SK-N-SH treated with all-trans-retinoic acid at 6 μM for 48 hours (cell line): ENCODE data around the gene GPC5.

Source experiments
- ATAC-seq: fragments of 200-7000 bp; cut with Tn5 transposase; 3 replicates; pipeline ENCODE4 v1.9.1; 2020; ENCODE audit warnings: mild to moderate bottlenecking, moderate library complexity
- ARNTL ChIP-seq: fragments of 450-650 bp; formaldehyde crosslinking; IDR thresholded peaks from 2 replicates; pipeline ENCODE4 v1.5.0; 2020; ENCODE audit warnings: low read depth, mild to moderate bottlenecking, moderate library complexity, borderline replicate concordance
- BACH2 ChIP-seq: fragments of 250-450 bp; sonication (Bioruptor Pico); IDR thresholded peaks from 2 replicates; pipeline ENCODE4 v1.9.0; 2021; ENCODE audit warnings: mild to moderate bottlenecking, borderline replicate concordance
- CREB5 ChIP-seq: fragments of 250-450 bp; sonication (Bioruptor Pico); IDR thresholded peaks from 2 replicates; pipeline ENCODE4 v1.5.1; 2020; ENCODE audit warnings: low read depth, mild to moderate bottlenecking, moderate library complexity
- CSDC2 ChIP-seq: fragments of 250-450 bp; sonication (Bioruptor Pico); IDR thresholded peaks from 2 replicates; pipeline ENCODE4 v1.5.0; 2020; ENCODE audit warnings: mild to moderate bottlenecking, moderate library complexity
- CSRNP3 ChIP-seq: fragments of 250-450 bp; sonication (Bioruptor Pico); IDR thresholded peaks from 2 replicates; pipeline ENCODE4 v1.5.1; 2021; ENCODE audit warnings: mild to moderate bottlenecking, moderate library complexity
- ESRRG ChIP-seq: fragments of 250-450 bp; sonication (Bioruptor Pico); IDR thresholded peaks from 2 replicates; pipeline ENCODE4 v1.6.1; 2021; ENCODE audit warnings: mild to moderate bottlenecking
- GLIS3 ChIP-seq: fragments of 250-450 bp; sonication (Bioruptor Pico); IDR thresholded peaks from 2 replicates; pipeline ENCODE4 v1.5.0; 2020; ENCODE audit warnings: mild to moderate bottlenecking, moderate library complexity
- ISL1 ChIP-seq: fragments of 250-450 bp; sonication (Bioruptor Pico); IDR thresholded peaks from 2 replicates; pipeline ENCODE4 v2.1.2; 2022; ENCODE audit warnings: mild to moderate bottlenecking, moderate library complexity
- OSR1 ChIP-seq: fragments of 250-450 bp; sonication (Bioruptor Pico); IDR thresholded peaks from 2 replicates; pipeline ENCODE4 v1.8.0; 2022; ENCODE audit warnings: moderate library complexity, mild to moderate bottlenecking, inconsistent platforms
- PATZ1 ChIP-seq: fragments of 250-450 bp; sonication (Bioruptor Pico); IDR thresholded peaks from 2 replicates; pipeline ENCODE4 v1.8.0; 2020; ENCODE audit warnings: mild to moderate bottlenecking, moderate library complexity, borderline replicate concordance
- POU6F1 ChIP-seq: fragments of 250-450 bp; sonication (Bioruptor Pico); IDR thresholded peaks from 2 replicates; pipeline ENCODE4 v1.8.0; 2021; ENCODE audit warnings: low read depth, mild to moderate bottlenecking, moderate library complexity, borderline replicate concordance
- PPARA ChIP-seq: fragments of 250-450 bp; sonication (Bioruptor Pico); IDR thresholded peaks from 2 replicates; pipeline ENCODE4 v1.5.0; 2020; ENCODE audit warnings: mild to moderate bottlenecking, borderline replicate concordance
- RARB ChIP-seq: fragments of 250-450 bp; sonication (Bioruptor Pico); IDR thresholded peaks from 2 replicates; pipeline ENCODE4 v1.8.0; 2021; ENCODE audit warnings: mild to moderate bottlenecking, moderate library complexity
- SNAI2 ChIP-seq: fragments of 250-450 bp; sonication (Bioruptor Pico); IDR thresholded peaks from 2 replicates; pipeline ENCODE4 v1.5.0; 2020; ENCODE audit warnings: mild to moderate bottlenecking, moderate library complexity
- TCF4 ChIP-seq: fragments of 250-450 bp; sonication (Bioruptor Pico); IDR thresholded peaks from 2 replicates; pipeline ENCODE4 v1.8.0; 2021; ENCODE audit warnings: mild to moderate bottlenecking, moderate library complexity, borderline replicate concordance
- TOX ChIP-seq: fragments of 250-450 bp; sonication (Bioruptor Pico); IDR thresholded peaks from 2 replicates; pipeline ENCODE4 v1.8.0; 2021; ENCODE audit warnings: mild to moderate bottlenecking, moderate library complexity, borderline replicate concordance
- TSHZ2 ChIP-seq: fragments of 250-450 bp; sonication (Bioruptor Pico); IDR thresholded peaks from 2 replicates; pipeline ENCODE4 v1.5.0; 2020; ENCODE audit warnings: mild to moderate bottlenecking, moderate library complexity
- ZC3H10 ChIP-seq: fragments of 250-450 bp; sonication (Bioruptor Pico); IDR thresholded peaks from 2 replicates; pipeline ENCODE4 v1.5.1; 2021; ENCODE audit warnings: mild to moderate bottlenecking, moderate library complexity
- ZFP3 ChIP-seq: fragments of 250-450 bp; sonication (Bioruptor Pico); IDR thresholded peaks from 2 replicates; pipeline ENCODE4 v1.5.0; 2020; ENCODE audit warnings: mild to moderate bottlenecking, moderate library complexity
- ZFP30 ChIP-seq: fragments of 450-650 bp; formaldehyde crosslinking; IDR thresholded peaks from 2 replicates; pipeline ENCODE4 v1.5.0; 2022; ENCODE audit warnings: mild to moderate bottlenecking, moderate library complexity
- ZNF565 ChIP-seq: fragments of 450-650 bp; formaldehyde crosslinking; conservative IDR thresholded peaks from 2 replicates; pipeline ENCODE4 v1.5.0; 2020; ENCODE audit warnings: low read depth, mild to moderate bottlenecking, moderate library complexity
- ZNF70 ChIP-seq: fragments of 450-650 bp; formaldehyde crosslinking; IDR thresholded peaks from 2 replicates; pipeline ENCODE4 v1.5.0; 2020; ENCODE audit warnings: mild to moderate bottlenecking, moderate library complexity
- ZNF8 ChIP-seq: fragments of 450-650 bp; formaldehyde crosslinking; IDR thresholded peaks from 2 replicates; pipeline ENCODE4 v1.5.0; 2020; ENCODE audit warnings: mild to moderate bottlenecking, moderate library complexity

The GPC5 gene

GRCh38 chr13:92444244-92444643 lies 1045.8 kb downstream of the GPC5 start:
- no peak for TF ChIP-seq ZFP3 (CRISPR knock-in tag)
- TF ChIP-seq POU6F1: no peak
- TF ChIP-seq ESRRG: no peak
- no peak for TF ChIP-seq TCF4 (CRISPR knock-in tag)
- TF ChIP-seq ZNF70 (CRISPR knock-in tag): no peak
- TF ChIP-seq ISL1 (CRISPR knock-in tag): no peak
- no peak for TF ChIP-seq ZFP30
- TF ChIP-seq ZNF8 (CRISPR knock-in tag): no peak
- no peak for TF ChIP-seq ZC3H10
- TF ChIP-seq TSHZ2 (CRISPR knock-in tag): no peak
- no peak for TF ChIP-seq ZNF565
- TF ChIP-seq GLIS3 (CRISPR knock-in tag): no peak
- no peak for TF ChIP-seq CREB5
- TF ChIP-seq CSDC2 (CRISPR knock-in tag): no peak
- no peak for TF ChIP-seq TOX
- no peak for TF ChIP-seq CSRNP3 (CRISPR knock-in tag)
- no peak for TF ChIP-seq PPARA (CRISPR knock-in tag)
- TF ChIP-seq, all 23 proteins: peak for 0
- no peak for ATAC-seq

- no peak for ATAC-seq
- TF ChIP-seq ZFP3 (CRISPR knock-in tag): no peak
- TF ChIP-seq BACH2 (CRISPR knock-in tag): no peak
- TF ChIP-seq RARB (CRISPR knock-in tag): no peak
- TF ChIP-seq PPARA (CRISPR knock-in tag): no peak
- TF ChIP-seq TSHZ2 (CRISPR knock-in tag): no peak
- no peak for TF ChIP-seq ARNTL (CRISPR knock-in tag)
- TF ChIP-seq CSDC2 (CRISPR knock-in tag): no peak
- no peak for TF ChIP-seq SNAI2 (CRISPR knock-in tag)
- TF ChIP-seq PATZ1 (CRISPR knock-in tag): no peak
- no peak for TF ChIP-seq TCF4 (CRISPR knock-in tag)
- TF ChIP-seq ZC3H10: no peak
- TF ChIP-seq ISL1 (CRISPR knock-in tag): no peak
- TF ChIP-seq TOX: no peak
- no peak for TF ChIP-seq OSR1 (CRISPR knock-in tag)
- no peak for TF ChIP-seq CREB5
- no peak for TF ChIP-seq ZNF70 (CRISPR knock-in tag)
- TF ChIP-seq ESRRG: no peak
- TF ChIP-seq ZNF565: no peak
- TF ChIP-seq POU6F1: no peak
These were observed 1052.6 kb downstream of the GPC5 start for GRCh38 chr13:92451060-92451459.
